NT2/D1 (cell line): ENCODE measurements around the gene BIK.

Source experiments
- SUZ12 ChIP-seq: IDR thresholded peaks from 2 replicates; pipeline ENCODE4 v1.6.1; 2011; ENCODE audit not compliant: insufficient read length, insufficient read depth; ENCODE audit errors: extremely low read depth
- YY1 ChIP-seq: IDR thresholded peaks from 2 replicates; pipeline ENCODE4 v1.6.1; 2011; ENCODE audit not compliant: insufficient read length, insufficient read depth
- ZNF274 ChIP-seq: IDR thresholded peaks from 2 replicates; pipeline ENCODE4 v1.6.1; 2011; ENCODE audit warnings: mild to moderate bottlenecking, low read depth, low read length

DNA sequence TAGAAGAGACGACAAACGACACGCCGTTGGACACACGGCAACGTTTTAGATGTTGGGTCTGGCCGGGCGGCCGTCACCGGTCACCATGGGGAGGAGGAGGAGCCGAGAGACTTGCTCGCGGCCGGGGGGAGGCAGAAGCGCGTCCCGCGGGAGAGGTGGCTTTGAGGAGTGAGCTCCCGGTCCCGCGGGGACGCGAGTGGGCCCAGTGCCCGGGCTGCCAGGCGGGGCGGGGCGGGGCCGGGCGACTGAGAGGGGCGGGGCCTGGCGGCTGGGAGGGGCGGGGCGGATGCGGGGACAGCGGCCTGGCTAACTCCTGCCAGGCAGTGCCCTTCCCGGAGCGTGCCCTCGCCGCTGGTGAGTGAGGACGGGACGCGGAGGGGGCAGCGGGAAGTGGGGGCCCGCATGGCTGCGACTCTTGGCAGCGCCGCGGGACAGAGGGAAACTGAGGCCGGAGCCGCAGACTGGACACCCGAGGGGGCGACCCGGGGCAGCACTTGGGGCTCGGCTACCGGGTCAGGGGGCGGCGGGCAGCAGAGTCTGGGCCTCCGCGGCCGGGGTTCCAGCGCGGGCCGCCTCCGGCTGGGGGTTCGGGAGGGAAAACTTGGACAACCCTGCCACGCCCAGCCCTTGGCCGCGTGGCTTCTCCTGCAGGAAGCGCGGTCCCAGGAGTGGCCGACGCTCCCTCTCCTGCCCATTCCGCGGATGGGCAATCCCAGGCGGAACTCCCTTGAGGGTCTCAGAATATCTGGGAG lies 40.9 kb downstream of the BIK start, which contains the start of gene TSPO:
- TF ChIP-seq ZNF274 (no peak), SUZ12 (no peak), YY1 (no peak)
